A549 (cell line): Measurements from ENCODE around the gene BLTP3A. TPM values are rescaled to one million over a fixed set of nuclear protein-coding genes. Genes with fewer than 3 reads are reported as not detected.

Experiments used
- ATAC-seq, 2 experiments: fragments of 200-7000 bp in 1 of 2; fragments of >200 bp in 1 of 2; cut with Nextera tagmentation in 1 of 2; cut with Tn5 transposase in 1 of 2; 3 replicates each; pipeline versions ENCODE4 v1.8.0 to v1.9.1; 2018 to 2020; ENCODE audit warnings: mild to moderate bottlenecking in 1 of 2, moderate library complexity in 1 of 2
- CTCF ChIA-PET: fragments of 300-600 bp; sonication (Branson Sonifier 250); formaldehyde crosslinking; extraction: SDS; loops from one replicate; lab custom pipeline; 2021; ENCODE audit warnings: antibody characterized with exemption, inconsistent platforms; lab: Yijun Ruan, JAX
- POLR2A ChIA-PET: fragments of 350-600 bp; formaldehyde crosslinking; extraction: SDS; loops from one replicate; lab custom pipeline; 2021; ENCODE audit warnings: antibody characterized with exemption, inconsistent platforms; lab: Yijun Ruan, JAX
- DNase-seq, 2 experiments: peaks; one replicate each; pipeline versions ENCODE4 v3.0.0 to v3.0.0-alpha.2; 2011 to 2016; ENCODE audit warnings: low read depth in 1 of 2, low spot score in 1 of 2
- FAIRE-seq: peaks from 2 replicates; lab custom pipeline; 2011; peaks lifted over from hg19 to GRCh38; lab: Jason Lieb, UNC
- H3K27ac ChIP-seq, 2 experiments: fragments of >200 bp; sonication (Bioruptor Twin); formaldehyde crosslinking; 3 replicates each; pipeline ENCODE4 v1.5.1; 2016 to 2017
- H3K4me1 ChIP-seq: fragments of >200 bp; sonication (Bioruptor Twin); formaldehyde crosslinking; 3 replicates; pipeline ENCODE4 v1.6.1; 2016
- H3K4me2 ChIP-seq: fragments of >200 bp; sonication (Bioruptor Twin); formaldehyde crosslinking; 3 replicates; pipeline ENCODE4 v1.6.1; 2016
- H3K4me3 ChIP-seq: fragments of >200 bp; sonication (Bioruptor Twin); formaldehyde crosslinking; 3 replicates; pipeline ENCODE4 v1.5.1; 2016
- H3K9me3 ChIP-seq: fragments of >200 bp; sonication (Bioruptor Twin); formaldehyde crosslinking; 3 replicates; pipeline ENCODE4 v1.6.1; 2016
- CHD2 ChIP-seq: fragments of 150-350 bp; IDR thresholded peaks from 2 replicates; pipeline ENCODE4 v1.6.1; 2014; ENCODE audit warnings: low read length; ENCODE audit not compliant: partially characterized antibody
- CHD4 ChIP-seq: fragments of 200-600 bp; sonication (generic); IDR thresholded peaks from 2 replicates; pipeline ENCODE4 v1.6.1; 2016; ENCODE audit warnings: antibody characterized with exemption, mild to moderate bottlenecking, borderline replicate concordance
- CTCF ChIP-seq: fragments of >200 bp; sonication (Bioruptor Twin); formaldehyde crosslinking; IDR thresholded peaks from 3 replicates; pipeline ENCODE4 v1.5.1; 2016
- EHMT2 ChIP-seq: fragments of 200-600 bp; sonication (generic); IDR thresholded peaks from 2 replicates; pipeline ENCODE4 v1.6.1; 2016; ENCODE audit warnings: antibody characterized with exemption, low read depth, mild to moderate bottlenecking, moderate library complexity
- GATA3 ChIP-seq: IDR thresholded peaks from 2 replicates; pipeline ENCODE4 v1.6.1; 2012; ENCODE audit warnings: borderline replicate concordance
- HOXB13 ChIP-seq: fragments of 250-450 bp; sonication (Bioruptor Pico); IDR thresholded peaks from 2 replicates; pipeline ENCODE4 v1.5.0; 2020; ENCODE audit warnings: low read depth, mild to moderate bottlenecking, moderate library complexity
- HOXB5 ChIP-seq: fragments of 250-450 bp; sonication (Bioruptor Pico); IDR thresholded peaks from 2 replicates; pipeline ENCODE4 v1.5.0; 2020; ENCODE audit warnings: mild to moderate bottlenecking, moderate library complexity
- JUNB ChIP-seq: fragments of >200 bp; sonication (Bioruptor Twin); formaldehyde crosslinking; IDR thresholded peaks from 2 replicates; pipeline ENCODE4 v1.6.1; 2016
- MAZ ChIP-seq: fragments of 150-350 bp; IDR thresholded peaks from 2 replicates; pipeline ENCODE4 v1.6.1; 2014; ENCODE audit warnings: antibody characterized with exemption, low read depth, low read length, borderline replicate concordance
- MYC ChIP-seq: IDR thresholded peaks from 2 replicates; pipeline ENCODE4 v1.6.1; 2012; ENCODE audit warnings: mild to moderate bottlenecking, inconsistent platforms, low read length, improper control_type of control experiment, borderline replicate concordance
- NPAS2 ChIP-seq: fragments of 250-450 bp; sonication (Bioruptor Pico); IDR thresholded peaks from 2 replicates; pipeline ENCODE4 v1.8.0; 2022; ENCODE audit warnings: mild to moderate bottlenecking, moderate library complexity, borderline replicate concordance
- NR3C1 ChIP-seq: fragments of >200 bp; sonication (Bioruptor Twin); formaldehyde crosslinking; IDR thresholded peaks from 3 replicates; pipeline ENCODE4 v1.6.1; 2017
- POLR2A ChIP-seq: IDR thresholded peaks from 2 replicates; pipeline ENCODE4 v1.6.1; 2012; ENCODE audit warnings: mild to moderate bottlenecking, low read length
- RAD21 ChIP-seq, 2 experiments: fragments of >200 bp in 1 of 2; sonication (Bioruptor Twin) in 1 of 2; formaldehyde crosslinking in 1 of 2; IDR thresholded peaks in 1 of 2; conservative IDR thresholded peaks in 1 of 2; 2 replicates in 1 of 2; 3 replicates in 1 of 2; pipeline ENCODE4 v1.6.1; 2012 to 2018; ENCODE audit warnings: inconsistent platforms in 1 of 2
- RARB ChIP-seq: fragments of 250-450 bp; sonication (Bioruptor Pico); IDR thresholded peaks from 2 replicates; pipeline ENCODE4 v1.8.0; 2021; ENCODE audit warnings: mild to moderate bottlenecking, moderate library complexity
- SMC3 ChIP-seq: fragments of >200 bp; sonication (Bioruptor Twin); formaldehyde crosslinking; IDR thresholded peaks from 3 replicates; pipeline ENCODE4 v1.6.1; 2018; ENCODE audit warnings: inconsistent platforms
- ZFP36 ChIP-seq: fragments of 450-650 bp; IDR thresholded peaks from 2 replicates; pipeline ENCODE4 v1.6.1; 2014; ENCODE audit warnings: borderline replicate concordance; ENCODE audit not compliant: partially characterized antibody
- WGBS: methylation state at CpG from one replicate; pipeline ENCODE4 v1.1.6; 2017; ENCODE audit errors: missing lambda C conversion rate; 5-methylcytosine and 5-hydroxymethylcytosine counted together
- polyA plus RNA-seq, 4 experiments: library from polyadenylated mRNA; depleted of rRNA in 3 of 4; stranded (reverse); fragments of >200 nt; fragmentation: RNase III in 1 of 4; extraction: RNeasy Plus Mini Kit Qiagen cat#74134 plus additional on column Dnase treatment in 1 of 4; gene quantifications; 2 replicates in 3 of 4; 3 replicates in 1 of 4; pipeline ENCODE4 v1.2.3, GENCODE V29; 2011 to 2017
- TF ChIP-seq, protein P1 (sequence below): fragments of 250-450 bp; sonication (Bioruptor Pico); IDR thresholded peaks from 2 replicates; pipeline ENCODE4 v1.5.0; 2021; ENCODE audit warnings: mild to moderate bottlenecking, moderate library complexity, borderline replicate concordance
- TF ChIP-seq, protein P2 (sequence below): fragments of 450-650 bp; IDR thresholded peaks from 2 replicates; pipeline ENCODE4 v1.6.1; 2014; ENCODE audit warnings: antibody characterized with exemption

BLTP3A gene
- polyA plus RNA-seq, 2 of the 4 experiments (the other 2 are of a cell fraction), result 4.2 to 15.0 TPM

GRCh38 chr6:34788111-34788510 lies 3.8 kb upstream of the BLTP3A start:
- no peak for ATAC-seq
- POLR2A ChIA-PET, result no interaction called here
- no peaks in the 10 kb centered on the region for H3K9me3 ChIP-seq
- no peak overlapping the region for H3K4me3 ChIP-seq
- TF ChIP-seq RARB (CRISPR knock-in tag) (no peak), NPAS2 (CRISPR knock-in tag) (no peak), NR3C1 (no peak), CHD4 (no peak), POLR2A (no peak), SMC3 (no peak), ZFP36 (no peak), HOXB5 (CRISPR knock-in tag) (no peak), MAZ (no peak), EHMT2 (no peak), MYC (no peak), JUNB (no peak), CHD2 (no peak)
- TF ChIP-seq, protein P1, sequence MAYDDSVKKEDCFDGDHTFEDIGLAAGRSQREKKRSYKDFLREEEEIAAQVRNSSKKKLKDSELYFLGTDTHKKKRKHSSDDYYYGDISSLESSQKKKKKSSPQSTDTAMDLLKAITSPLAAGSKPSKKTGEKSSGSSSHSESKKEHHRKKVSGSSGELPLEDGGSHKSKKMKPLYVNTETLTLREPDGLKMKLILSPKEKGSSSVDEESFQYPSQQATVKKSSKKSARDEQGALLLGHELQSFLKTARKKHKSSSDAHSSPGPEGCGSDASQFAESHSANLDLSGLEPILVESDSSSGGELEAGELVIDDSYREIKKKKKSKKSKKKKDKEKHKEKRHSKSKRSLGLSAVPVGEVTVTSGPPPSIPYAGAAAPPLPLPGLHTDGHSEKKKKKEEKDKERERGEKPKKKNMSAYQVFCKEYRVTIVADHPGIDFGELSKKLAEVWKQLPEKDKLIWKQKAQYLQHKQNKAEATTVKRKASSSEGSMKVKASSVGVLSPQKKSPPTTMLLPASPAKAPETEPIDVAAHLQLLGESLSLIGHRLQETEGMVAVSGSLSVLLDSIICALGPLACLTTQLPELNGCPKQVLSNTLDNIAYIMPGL (CRISPR knock-in tag), result no peak
- TF ChIP-seq, protein P2, sequence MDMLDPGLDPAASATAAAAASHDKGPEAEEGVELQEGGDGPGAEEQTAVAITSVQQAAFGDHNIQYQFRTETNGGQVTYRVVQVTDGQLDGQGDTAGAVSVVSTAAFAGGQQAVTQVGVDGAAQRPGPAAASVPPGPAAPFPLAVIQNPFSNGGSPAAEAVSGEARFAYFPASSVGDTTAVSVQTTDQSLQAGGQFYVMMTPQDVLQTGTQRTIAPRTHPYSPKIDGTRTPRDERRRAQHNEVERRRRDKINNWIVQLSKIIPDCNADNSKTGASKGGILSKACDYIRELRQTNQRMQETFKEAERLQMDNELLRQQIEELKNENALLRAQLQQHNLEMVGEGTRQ, result no peak
- TF ChIP-seq, all 56 proteins: peak for 0
- Histone ChIP-seq H3K27ac (no peak overlapping the region), H3K4me2 (no peak overlapping the region), H3K4me1 (peaks cover 8% of the 10 kb centered on the region; the same call in 1 of the 3 replicates)
- no peak for FAIRE-seq
- no peak for DNase-seq
- CTCF ChIA-PET, result interaction anchor here (0.6 kb wide), 1 partner anchor 1724 kb away, joined by 3 read pairs; no protein-coding TSS in a partner anchor
- 88% methylated on average over 5 of the region's 5 CpGs for WGBS

GRCh38 chr6:34791164-34791700 lies 651 bp upstream of the BLTP3A start:
- peak overlapping the region; percentile 93 to 99 for H3K27ac ChIP-seq
- H3K4me1 ChIP-seq, result peaks cover 18% of the 10 kb centered on the region
- DNase-seq, result peak; percentile 49 to 53
- 24% methylated on average over 14 of the region's 19 CpGs for WGBS
- TF ChIP-seq CTCF, result peak; percentile 33
- TF ChIP-seq RAD21 (conservative IDR thresholded peaks at IDR 0.05 in 1 of 2, IDR thresholded peaks at IDR 0.05 in 1 of 2), result peak; percentile 20 to 21; a peak in 2 of 5 replicates
- no peak for TF ChIP-seq CHD4
- TF ChIP-seq, protein P1 (CRISPR knock-in tag), result no peak
- no peak for TF ChIP-seq HOXB13 (CRISPR knock-in tag)
- no peak for TF ChIP-seq GATA3
- peak overlapping the region; percentile 96 for H3K4me3 ChIP-seq
- H3K9me3 ChIP-seq, result no peaks in the 10 kb centered on the region
- ChIA-PET CTCF (interaction anchor here (0.6 to 2.4 kb wide), 17 partner anchors 8 to 594 kb away, joined by 3 to 7 read pairs (median 3); partner anchors contain the start of gene TAF11), POLR2A (interaction anchor here (0.5 to 1.3 kb wide), 6 partner anchors 24 to 365 kb away, joined by 3 to 10 read pairs (median 3); partner anchors contain the start of genes SNRPC and TAF11)
- peak overlapping the region; percentile 90 for H3K4me2 ChIP-seq
- peak; percentile 57 to 70 for ATAC-seq
- FAIRE-seq, result no peak
